ENCODE results near the gene LRP3.
A peak's percentile ranks its signal among the peaks of the same experiment; 100 is the strongest.
"Not testable (repeated sequence)": the region's sequence is repeated elsewhere in the genome, so short reads cannot be mapped to it uniquely, and the experiment has no call there.

LRP3 gene

DNA sequence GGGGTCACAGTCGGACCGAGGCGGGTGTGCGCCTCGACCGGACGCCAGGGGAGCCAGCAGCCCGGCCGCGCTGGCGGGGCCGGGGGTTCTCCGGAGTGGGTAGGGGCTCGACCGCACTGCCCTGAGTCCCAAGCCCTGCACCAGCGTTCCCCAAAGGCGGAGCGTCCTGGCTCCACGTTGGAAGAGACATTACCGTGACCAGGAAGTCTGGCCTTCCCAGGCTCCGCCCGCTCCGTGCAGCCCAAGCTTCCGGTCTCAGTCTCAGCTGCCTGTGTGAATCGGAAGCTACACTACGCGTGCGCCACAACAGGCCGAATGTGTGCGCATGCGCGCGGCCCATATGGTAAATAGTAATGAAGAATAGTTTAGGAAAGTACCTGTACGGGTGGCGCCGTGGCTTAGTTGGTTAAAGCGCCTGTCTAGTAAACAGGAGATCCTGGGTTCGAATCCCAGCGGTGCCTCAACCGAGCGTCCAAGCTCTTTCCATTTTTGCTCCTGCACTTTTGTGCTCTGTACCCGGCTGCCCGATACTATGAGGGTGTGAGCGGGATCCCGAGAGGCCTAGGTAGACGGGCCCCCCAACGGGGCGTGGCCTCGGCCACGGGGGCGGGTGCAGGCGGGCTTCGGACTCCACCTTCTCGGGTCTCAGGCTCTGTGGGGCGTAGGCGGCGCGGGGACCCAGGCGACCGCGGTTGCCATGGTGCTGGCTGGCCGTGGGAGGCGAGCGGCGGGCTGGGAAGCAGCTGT is 17.3 kb upstream of the LRP3 start:
- peak; percentile 99 for DNase-seq

DNA sequence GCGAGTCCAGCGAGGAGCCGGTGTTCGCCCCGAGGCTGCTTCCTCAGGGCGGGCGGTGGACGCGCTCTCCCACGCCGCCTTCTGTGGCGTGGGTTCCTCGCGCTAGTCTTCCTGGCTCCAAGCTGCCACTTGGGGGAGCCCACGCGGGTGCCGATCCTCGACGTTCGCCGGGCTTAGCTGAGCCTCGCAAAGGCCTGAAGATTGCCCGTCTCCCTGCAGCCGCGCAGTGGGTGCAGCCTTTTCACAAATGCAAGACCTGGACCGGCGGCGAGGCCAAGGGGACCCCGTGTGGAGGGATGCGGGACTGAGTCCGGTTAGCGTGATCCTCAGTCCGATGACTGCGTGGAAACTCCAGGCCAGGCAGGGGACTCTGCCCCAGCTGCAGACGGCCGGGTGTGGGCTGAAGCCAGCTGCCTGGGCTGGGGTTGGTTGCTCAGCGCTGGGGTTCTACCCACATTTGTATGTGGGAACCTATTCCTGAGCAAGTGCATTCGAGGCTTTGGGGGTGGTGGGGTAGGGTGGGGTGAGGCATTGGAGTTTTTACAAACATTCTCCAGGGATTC is 16.6 kb upstream of the LRP3 start:
- DNase-seq, result no peak

DNA sequence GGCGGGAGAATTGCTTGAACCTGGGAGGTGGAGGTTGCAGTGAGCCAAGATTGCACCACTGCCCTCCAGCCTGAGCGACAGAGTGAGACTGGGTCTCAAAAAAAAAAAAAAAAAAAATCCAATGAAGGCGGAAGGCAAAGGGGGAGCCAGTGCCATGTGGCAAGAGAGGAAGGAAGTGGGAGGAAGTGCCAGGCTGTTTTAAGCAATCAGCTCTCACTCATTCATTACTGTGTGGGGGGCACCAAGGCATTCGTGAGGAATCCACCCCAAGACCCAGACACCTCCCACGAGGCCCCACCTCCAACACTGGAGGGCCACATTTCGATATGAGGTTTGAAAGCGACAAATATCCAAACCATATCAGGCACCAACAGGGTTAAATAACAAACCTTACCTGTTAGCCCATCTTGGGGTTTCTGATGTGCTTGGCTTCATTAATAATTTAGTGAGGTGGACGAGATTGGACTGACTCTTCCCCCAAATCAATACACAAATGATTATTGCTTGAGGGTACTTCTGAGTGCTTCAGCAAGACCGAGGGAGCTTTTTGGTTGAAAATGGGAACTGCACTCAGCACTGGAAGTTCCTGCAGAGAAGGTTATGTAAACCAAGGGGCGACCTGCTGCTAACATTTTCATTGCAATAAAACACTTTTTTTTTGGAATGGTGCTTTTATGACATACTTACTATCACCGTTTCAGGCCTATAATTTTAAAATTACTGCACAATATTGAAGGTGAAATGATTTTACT is 7.5 kb upstream of the LRP3 start:
- no peak for DNase-seq

DNA sequence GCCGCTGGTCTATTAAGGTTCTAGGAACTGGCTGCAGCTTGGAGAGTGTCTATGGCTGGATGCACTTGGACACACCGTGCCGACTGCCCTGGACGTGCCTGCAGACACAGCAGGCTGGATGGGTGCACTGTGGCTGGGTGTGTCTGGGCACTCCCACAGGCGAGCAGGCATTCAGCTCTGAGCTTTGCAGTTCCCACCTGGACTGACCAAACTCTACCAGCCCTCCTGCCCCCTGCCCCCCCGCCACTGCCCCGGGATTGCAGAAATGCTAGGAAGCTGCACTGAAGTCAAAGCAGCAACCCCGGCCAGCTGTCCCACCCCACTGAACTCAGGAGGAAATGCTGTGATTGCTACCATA is 7.0 kb upstream of the LRP3 start:
- DNase-seq, result no peak

DNA sequence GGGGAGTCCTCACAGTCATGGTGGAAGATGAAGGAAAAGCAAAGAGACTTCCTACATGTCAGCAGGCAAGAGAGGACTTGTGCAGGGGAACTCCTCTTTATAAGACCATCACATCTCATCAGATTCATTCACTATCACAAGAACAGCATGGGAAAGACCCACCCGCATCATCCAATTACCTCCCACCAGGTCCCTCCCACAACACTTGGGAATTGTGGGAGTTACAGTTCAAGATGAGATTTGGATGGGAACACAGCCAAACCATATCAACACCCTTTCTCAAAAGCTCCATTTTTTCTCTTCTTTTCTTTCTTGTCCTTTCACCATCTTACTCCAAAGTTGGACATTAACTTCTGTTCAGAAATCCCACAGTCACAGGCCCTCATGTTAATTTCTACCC is 4.7 kb upstream of the LRP3 start:
- DNase-seq, result no peak

DNA sequence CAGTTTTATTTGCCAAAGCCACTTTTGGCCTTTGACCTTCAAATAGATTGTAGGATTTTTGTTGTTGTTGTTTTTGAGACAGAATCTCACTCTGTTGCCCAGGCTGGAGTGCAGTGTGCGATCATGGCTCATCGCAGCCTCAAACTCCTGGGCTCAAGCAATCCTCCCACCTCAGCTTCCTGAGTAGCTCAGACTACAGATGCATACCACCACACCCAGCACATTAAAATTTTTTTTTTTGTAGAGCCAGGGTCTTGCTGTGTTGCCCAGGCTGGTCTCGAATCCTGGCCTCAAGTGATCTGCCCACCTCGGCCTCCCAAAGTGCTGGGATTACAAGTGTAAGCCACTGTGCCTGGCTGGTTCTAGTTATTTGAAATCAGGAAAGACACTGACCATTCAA is 3.0 kb upstream of the LRP3 start:
- DNase-seq, result not testable (repeated sequence)

DNA sequence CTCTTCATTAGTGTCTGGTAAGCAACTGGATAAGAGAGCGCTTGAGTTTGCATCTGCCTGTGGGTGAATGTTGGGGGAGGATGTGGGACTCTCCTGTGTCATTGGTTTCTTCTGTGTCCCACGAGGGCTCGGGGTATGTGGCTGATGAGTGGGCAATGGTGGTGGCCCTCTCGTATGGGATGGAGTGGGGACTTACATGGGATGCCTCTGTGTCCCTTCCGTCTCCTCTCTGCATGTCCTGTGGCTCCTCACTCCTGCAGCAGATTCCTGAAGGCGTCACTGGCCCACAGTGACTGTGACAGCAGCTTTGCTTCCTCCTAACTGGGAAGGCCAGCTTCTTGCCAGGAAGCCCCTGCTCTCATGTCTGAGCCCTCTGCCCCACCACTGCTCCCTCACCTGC is 2.6 kb upstream of the LRP3 start:
- no peak for DNase-seq

DNA sequence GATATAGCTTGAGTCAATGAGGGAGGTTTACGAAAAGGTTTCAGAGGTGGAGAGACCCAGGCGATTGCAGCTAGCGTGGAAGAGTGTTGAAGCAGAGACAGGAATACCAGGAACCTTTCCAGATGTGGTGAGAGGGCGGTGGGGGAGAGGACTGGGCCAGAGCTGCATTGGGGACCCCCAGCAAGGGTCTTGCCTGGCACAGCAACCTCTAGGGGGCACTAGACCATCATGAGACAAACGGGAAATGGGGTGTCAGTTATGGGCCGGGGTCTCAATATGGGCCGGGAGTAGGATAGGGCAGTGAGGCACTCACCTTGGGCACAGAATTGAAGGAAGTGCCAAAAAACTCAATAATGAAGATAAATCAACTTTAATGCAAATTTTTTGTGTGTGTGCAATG is 2.1 kb upstream of the LRP3 start:
- no peak for DNase-seq

DNA sequence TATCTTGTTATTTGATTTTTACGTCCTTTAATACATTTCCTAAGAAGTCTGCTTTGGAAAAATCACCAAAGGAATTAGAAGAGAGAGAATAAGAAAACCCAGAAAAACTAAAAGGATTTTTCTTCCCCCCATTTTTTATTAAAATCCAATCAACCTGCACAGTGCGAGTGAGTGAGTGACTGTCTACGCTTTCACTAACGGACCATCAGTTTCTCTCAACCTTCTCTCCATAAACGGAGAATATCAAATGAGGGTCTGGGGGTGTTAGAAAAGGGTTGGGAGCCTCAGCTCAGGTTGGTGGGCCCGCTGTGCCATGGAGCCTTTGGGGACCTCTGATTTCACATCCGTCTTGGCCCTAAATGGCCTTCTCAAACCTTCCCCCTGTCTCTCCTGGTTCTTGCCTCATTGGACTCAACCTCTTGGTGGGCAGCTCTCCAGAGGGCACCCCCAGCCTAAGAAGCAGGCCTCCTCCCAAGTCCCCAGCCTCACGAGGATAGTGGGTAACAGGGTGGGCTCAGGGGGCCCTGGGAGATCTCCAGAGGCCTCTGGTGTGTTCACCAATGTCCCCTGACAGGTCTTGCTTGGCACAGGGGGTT is 763 bp upstream of the LRP3 start:
- DNase-seq, result no peak

DNA sequence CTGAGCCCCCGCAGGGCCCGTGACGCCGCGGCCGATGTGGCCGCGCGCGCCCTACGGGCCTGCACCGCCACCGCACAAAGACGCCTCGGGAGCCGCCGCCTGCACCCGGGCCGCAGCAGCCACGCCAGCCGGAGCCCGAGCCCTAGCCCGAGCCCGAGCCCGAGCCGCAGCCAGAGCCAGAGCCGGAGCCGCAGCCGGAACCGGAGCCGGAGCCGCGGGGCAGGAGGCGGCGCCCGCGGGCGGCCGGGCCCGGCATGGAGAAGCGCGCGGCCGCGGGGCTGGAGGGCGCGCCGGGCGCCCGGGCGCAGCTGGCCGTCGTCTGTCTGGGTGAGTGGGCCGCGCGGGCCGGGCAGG is 379 bp downstream of the LRP3 start:
- no peak for DNase-seq

DNA sequence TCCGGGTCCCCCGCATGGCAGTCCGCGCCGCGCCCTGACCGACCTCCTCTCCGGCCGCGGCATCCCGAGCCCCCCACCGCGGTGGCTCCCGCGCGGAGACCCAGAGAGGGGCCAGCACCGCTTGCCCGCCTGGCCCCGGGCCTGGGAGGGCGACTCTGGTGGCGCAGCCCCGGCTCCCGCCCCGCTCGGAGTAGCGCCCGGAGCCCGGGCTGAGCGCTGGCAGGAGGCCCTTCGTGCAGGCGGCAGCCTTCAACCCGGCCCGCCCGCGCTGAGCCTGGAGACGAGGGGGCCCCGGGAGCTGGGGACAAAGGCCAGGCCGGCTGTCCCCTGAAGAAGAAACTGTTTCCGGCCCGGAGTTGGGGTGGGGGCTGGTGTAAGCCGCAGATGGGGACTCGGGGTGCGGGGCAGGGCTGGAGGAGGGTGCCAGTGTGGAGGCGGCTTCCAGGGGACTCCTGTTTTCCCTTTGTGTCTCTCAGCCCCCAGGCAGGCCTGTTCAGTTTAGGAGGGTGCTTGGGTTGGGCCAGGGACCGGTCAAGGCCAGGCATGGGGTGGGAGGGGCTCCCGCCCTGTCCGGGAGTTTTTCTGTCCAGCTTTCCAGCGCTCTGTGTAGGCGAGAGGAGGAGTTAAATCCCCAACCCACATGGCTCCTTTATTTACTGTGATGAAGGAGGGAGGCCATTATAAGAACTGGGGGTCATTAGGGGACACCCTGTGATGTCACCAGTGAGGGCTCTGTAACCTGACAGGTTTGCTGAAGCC is 935 bp downstream of the LRP3 start:
- no peak for DNase-seq

DNA sequence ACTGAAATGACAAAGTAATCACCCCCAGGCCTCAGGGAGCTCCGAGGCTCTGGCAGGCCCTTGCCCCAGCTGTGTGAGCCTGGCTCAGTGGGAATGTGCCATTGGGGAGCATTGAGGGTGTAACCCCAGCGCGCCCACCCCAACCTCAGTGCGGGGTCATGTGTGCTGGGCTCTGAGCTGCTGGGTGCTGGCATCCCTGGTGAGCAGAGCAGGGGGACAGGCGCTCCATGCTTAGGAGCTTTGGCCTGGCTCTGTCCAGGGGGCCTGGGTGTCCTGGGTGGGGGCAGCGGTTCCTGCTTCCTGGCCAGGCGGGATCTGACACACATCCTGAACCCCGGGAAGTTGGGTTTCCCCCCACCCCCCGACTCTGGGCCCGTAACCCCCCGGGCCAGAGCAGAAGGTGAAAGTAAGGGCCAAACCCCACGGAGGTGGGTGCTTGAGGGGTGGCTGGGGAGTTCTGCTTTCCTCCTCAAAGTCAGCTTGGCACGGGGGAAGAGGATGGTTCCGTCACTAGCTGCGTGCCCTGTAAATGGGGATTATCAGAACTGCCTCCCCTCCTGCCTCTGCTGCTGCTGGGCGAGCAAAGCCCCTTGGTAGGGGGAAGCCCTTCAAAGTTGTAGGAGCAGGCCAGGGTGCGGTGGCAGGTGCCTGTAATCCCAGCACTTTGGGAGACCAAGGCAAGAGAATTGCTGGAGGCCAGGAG is 1.7 kb downstream of the LRP3 start:
- no peak for DNase-seq

DNA sequence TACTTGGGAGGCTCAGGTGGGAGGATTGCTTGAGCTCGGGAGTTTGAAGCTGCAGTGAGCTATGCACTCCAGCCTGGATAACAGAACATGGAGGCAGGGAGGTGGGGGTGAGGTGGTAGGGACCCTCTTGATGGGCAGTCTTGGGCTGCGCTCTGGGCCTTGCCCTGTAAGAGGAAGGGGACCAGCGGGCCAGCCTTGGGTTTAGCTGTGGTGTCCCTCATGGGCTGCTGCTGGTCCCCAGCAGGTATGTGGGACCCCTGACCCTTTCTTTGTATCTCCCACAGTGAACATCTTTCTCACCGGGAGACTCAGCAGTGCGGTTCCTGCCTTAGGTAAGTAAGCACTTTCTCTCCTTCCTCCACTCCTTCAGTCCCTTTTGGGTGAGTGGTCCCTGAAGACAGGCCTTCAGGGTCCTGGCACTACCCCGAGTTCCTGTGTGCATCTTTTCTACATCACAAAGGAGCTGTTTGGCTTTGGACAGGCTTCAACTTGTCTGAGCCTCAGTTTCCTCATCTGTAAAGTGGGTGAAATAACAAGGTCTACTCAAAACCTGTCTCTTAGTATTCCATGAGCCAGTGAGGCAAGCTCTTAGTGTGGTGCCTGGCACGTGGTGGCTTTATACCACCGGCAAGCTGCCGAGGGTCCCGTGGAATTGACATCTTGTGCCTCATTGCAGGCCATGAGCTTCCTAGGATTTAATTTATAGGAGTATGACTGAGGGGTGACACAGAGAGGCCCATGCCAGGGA is 2.5 kb downstream of the LRP3 start:
- DNase-seq, result no peak

DNA sequence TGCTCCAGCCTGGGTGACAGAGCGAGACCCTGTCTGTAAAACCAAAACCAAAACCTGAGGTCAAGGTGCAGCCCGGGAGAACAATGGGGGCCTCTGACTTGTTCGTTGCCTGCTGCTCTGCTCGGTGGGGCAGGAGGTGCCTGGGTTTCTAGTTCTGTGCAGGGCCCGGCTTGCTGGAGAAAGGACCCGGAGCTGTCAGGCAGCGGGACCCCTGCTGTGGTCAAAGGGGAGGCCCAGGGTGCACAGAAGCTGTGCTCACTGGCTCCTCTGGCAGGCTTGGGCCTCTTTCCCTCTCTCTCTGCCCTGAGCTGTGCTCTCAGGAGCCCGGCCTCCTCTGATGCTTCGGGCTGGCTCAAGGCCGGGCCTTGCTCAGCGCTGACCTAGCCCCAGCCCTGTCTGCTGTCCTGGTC is 3.5 kb downstream of the LRP3 start:
- no peak for DNase-seq

DNA sequence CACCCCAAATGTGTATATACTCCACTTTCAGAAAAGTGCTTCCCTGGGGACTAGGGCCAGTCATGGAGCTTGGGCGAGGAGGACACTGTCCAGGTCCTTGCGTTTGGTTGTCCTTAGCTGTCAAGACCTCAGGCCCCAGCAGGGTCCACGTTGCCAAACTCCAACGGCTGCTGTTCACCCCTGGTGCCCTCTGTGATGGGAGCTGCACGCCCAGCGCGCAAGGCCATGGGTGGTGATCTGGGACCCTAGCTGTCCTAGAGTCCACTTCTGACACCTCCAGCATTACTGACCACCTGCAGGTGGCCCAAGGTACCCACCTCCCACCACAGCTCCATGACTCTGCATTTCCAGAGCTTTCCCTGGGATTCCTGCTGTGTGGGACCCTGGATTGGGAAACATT is 4.0 kb downstream of the LRP3 start:
- no peak for DNase-seq

DNA sequence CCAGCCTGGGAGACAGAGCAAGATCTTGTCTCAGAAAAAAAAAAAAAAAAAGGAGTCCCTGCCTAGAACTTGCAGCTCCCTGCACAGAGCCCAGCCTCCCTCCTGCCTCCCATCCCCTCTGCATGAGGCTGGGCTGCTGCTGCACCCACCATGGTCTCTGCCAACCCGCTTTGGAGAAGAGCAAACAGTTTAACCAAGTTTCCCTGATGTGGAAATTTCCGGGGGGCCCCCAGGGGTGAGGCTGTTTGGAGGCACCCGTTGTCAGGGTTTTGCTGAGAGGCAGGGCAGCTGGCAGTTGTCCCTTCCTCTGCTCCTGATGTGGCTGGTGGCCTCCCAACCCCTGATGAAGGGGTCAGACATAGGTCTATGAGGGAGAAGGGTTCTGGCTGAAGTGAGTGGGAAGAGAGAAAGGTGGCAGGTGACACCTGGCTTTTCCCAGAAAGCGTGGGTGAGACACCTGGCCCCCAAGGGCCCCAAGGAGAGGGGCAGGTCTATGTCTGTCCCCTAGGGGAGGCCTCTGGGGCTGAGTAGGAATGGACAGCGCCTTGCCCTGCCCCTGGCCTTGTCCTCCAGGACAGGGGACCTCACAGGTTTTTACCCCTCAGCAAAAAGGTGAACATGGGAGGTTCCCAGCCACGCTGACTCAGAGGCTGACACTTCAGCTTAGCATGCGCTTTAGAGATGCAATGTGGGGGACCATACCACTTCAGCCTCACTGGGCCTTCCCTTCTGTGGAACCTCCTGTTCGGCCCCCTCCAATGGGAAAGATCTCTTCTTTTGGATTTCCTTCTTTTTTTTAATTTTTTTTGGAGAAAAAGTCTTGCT is 5.5 kb downstream of the LRP3 start:
- DNase-seq, result no peak

DNA sequence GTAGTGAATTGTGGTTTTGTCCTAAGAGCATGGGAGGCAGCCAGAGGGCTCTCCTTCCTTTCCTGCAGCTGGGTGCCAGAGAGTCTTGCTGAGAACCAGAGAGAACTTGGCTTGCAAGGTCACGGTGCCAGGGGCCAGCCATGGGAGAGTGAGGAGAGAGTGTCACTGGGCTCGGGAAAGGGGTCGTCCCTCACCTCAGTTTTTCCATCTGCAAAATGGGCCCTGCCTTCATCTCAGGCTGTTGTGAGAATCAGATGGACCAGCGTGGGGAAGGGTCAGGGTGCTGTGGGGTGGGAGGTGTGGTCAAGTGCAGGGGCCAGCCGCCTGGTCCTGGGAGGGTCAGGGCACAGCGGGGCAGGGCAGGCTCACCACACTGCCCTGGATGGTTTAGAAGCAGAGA is 7.3 kb downstream of the LRP3 start:
- DNase-seq, result no peak

DNA sequence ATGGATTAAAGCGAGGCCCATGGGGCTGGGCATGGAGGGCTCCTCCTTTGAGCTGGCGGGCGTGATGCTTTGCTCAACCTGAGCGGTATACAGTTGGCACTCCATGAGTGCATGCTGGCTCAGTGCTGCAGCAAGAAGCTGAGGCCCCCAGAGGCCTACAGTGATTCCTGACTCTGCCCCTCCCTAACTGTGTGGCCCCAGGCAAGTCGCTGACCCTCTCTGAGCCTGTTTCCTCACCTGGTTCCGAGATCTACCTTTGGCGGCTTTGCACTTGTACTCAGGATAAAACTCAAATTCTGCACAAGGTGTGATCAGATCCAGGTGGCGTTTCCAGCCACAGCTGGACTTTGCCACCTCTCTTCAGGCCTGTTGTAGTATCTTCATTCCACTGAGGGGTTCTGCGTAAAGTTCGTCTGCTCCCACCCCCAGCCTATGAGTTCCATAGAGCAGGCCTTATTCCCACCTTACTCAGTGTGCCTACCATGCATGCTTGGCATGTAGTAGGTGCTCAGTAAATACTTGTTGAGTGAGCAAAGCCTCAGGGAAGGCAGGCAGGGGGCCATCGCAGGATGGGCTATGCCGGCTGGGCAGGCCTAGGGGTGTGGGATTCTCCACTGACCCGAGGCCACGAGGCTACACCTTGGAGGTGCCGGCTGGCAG is 7.9 kb downstream of the LRP3 start:
- no peak for DNase-seq

DNA sequence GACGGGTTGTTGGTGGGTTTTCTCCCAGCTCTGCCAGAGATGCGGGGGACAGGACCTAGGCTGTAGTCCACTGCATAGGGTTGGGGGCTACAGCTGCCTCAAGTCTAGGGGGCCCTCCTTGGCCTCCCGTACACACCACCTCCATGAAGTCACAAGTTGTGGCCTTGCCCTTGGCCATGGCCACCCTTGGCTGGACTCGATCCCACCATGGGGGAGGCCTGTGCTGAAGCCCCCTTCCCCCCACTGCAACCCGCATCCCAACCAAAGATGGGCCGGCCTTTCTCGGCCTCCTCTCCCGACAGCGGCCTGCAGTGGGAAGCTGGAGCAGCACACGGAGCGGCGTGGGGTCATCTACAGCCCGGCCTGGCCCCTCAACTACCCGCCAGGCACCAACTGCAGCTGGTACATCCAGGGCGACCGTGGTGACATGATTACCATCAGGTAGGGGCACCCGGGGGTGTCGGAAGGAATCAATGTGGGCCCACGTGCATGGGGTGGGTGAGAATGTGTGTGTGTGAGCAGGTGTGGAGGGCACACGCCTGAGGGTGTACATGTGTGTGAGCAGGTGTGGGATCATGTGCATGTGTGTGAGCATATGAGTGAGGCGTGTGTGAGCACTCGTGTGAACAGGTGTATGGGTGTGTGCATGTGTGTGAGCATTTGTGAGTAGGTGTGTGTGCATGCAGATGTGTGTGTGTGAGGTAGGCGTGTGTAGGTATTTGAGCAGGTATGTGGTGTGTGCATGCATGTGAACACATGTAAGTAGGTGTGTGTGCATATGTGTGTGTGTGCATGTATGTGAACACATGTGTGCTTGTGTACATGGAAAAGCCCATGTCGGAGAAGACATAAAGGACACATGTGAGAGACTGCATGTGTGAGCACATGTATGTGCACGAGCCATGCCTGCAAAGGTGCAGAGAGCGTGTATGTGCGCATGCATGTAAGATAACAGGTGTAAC is 8.7 kb downstream of the LRP3 start:
- DNase-seq, result no peak

Data from HCEC 1CT (cell line).